ENCODE data around the gene NAMPT.
"Not testable (repeated sequence)": the region's sequence is repeated elsewhere in the genome, so short reads cannot be mapped to it uniquely, and the experiment has no call there.

The NAMPT gene

DNA sequence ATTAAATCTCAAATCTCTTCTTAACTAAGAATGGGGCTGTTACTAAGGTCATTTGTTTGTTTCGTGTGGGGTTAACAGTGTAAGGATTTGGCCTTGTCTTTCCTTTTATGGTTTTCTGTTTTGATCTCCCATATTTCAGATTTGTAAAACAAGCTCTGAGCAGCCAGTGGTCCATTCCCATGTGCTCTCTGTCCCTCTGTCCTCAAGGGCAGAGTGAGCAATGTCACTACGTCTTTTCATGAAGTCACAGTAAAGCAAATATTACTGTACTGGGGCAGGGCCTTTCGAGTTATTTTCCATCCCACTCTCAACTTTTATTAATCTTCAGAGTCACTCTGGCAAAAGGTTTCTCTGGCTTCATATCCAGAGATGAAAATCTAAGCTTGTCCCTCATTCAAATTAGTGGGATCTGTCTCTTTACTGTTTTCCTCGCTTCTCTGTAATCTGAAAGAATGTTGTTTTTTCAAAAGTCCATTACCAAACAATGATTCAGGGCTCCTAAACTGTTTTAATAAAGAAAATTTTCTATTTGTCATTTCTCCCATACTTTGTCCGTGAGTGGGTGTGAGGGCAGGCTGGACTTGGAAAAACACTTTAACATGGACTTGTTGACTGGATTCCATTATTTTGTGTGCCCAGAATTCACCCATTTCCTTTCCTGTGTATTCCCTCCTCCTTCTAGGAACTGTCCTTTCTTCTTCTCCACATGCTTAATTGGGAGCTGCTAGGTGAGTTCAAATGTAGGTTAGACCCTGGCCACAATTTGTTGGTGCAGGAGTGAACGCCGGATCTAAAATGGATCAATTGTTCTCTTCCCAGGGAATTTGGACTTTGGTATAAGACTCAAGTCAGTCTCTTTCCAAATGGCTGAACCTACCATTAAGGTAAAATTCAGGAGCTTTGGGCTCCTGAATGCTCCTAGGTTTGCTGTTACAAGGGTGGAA lies 42.1 kb upstream of the NAMPT start:
- TF ChIP-seq, protein P1, sequence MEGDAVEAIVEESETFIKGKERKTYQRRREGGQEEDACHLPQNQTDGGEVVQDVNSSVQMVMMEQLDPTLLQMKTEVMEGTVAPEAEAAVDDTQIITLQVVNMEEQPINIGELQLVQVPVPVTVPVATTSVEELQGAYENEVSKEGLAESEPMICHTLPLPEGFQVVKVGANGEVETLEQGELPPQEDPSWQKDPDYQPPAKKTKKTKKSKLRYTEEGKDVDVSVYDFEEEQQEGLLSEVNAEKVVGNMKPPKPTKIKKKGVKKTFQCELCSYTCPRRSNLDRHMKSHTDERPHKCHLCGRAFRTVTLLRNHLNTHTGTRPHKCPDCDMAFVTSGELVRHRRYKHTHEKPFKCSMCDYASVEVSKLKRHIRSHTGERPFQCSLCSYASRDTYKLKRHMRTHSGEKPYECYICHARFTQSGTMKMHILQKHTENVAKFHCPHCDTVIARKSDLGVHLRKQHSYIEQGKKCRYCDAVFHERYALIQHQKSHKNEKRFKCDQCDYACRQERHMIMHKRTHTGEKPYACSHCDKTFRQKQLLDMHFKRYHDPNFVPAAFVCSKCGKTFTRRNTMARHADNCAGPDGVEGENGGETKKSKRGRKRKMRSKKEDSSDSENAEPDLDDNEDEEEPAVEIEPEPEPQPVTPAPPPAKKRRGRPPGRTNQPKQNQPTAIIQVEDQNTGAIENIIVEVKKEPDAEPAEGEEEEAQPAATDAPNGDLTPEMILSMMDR (IDR thresholded peaks at IDR 0.05; ENCODE audit: control insufficient read depth, extremely low read depth, insufficient read depth): no peak
- H3K4me3 ChIP-seq (ENCODE audit: low read depth, low read length): no peak overlapping the region
- DNase-seq (ENCODE audit: low read depth): no peak

DNA sequence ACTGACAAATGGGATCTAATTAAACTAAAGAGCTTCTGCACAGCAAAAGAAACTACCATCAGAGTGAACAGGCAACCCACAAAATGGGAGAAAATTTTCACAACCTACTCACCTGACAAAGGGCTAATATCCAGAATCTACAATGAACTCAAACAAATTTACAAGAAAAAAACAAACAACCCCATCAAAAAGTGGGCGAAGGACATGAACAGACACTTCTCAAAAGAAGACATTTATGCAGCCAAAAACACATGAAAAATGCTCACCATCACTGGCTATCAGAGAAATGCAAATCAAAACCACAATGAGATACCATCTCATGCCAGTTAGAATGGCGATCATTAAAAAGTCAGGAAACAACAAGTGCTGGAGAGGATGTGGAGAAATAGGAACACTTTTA lies 39.7 kb upstream of the NAMPT start:
- not testable (repeated sequence) for H3K4me3 ChIP-seq (ENCODE audit: low read depth, low read length); DNase-seq (ENCODE audit: low read depth)

DNA sequence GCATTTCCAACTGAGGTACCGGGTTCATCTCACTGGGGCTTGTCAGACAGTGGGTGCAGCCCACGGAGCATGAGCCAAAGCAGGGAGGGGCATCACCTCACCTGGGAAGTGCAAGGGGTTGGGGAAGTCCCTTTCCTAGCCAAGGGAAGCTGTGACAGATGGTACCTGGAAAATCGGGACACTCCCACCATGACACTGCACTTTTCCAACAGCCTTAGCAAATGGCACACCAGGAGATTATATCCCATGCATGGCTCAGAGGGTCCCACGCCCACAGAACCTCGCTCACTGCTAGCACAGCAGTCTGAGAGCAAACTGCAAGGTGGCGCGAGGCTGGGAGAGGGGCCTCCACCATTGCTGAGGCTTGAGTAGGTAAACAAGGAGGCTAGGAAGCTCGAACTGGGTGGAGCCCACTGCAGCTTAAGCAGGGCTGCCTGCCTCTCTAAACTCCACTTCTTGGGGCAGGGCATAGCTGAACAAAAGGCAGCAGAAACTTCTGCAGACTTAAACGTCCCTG lies 35.5 kb upstream of the NAMPT start:
- H3K4me3 ChIP-seq (ENCODE audit: low read depth, low read length); DNase-seq (ENCODE audit: low read depth): not testable (repeated sequence)

DNA sequence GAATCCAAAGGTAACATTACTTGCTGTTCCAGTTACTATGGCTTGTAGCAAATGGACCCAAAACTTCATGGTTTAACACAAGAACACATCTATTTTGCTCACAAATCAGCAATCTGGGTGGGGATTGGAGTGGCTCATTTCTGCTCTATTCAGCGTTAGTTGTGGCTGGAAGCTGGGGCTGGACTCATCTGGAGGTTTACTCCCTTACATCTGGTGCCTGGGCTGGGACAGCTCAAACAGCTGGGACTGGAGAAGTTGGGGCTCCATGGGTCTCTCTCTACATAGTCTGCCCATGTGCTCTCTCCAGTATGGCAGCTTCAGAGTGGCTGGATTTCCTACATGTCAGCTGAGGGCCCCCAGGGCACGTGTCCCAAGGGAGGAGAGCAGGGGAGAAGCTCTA lies 33.7 kb upstream of the NAMPT start:
- no peak overlapping the region for H3K4me3 ChIP-seq (ENCODE audit: low read depth, low read length)
- TF ChIP-seq, protein P1 (IDR thresholded peaks at IDR 0.05; ENCODE audit: control insufficient read depth, extremely low read depth, insufficient read depth): no peak
- no peak for DNase-seq (ENCODE audit: low read depth)

DNA sequence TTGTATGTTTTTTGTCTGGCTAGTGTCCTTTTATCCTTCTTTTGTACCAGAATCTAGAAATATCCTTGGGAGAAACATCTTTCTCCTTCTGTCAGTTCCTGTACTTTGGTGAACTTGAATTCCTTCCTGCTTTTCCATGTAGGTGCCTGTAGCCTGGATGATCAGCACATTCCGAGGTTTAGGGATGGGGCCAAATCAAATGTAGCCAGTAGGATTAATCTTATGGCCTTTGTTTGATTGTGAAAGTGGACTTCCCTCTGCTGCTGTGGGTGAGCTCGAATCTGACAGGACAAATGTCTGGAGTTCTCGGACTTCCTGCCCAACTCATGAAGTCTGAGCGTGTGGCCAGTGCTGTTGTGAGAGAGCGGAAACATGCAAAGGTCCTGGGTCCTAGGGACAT lies 33.2 kb upstream of the NAMPT start:
- DNase-seq (ENCODE audit: low read depth): no peak
- no peak overlapping the region for H3K4me3 ChIP-seq (ENCODE audit: low read depth, low read length)

DNA sequence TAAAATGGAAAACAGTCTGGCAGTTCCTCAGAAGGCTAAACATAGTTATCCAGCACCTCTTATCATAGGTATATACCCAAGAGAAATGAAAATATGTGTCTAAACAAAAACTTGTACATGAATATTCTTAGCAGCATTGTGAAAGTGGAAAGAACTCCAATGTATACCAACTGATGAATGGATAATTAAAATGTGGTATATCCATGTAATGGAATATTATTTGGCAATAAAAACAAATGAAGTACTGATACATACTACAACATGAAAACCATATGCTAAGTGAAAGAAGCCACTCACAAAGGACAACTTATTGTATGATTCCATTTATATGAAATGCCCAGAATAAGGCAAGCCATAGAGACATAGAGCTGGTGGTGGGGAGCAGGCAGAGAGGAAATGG lies 32.2 kb upstream of the NAMPT start:
- TF ChIP-seq, protein P1 (IDR thresholded peaks at IDR 0.05; ENCODE audit: control insufficient read depth, extremely low read depth, insufficient read depth): no peak
- DNase-seq (ENCODE audit: low read depth): no peak
- no peak overlapping the region for H3K4me3 ChIP-seq (ENCODE audit: low read depth, low read length)

More for the DNA sequence above, 33.2 kb upstream of the NAMPT start:
- TF ChIP-seq, protein P1 (IDR thresholded peaks at IDR 0.05; ENCODE audit: control insufficient read depth, extremely low read depth, insufficient read depth): no peak

DNA sequence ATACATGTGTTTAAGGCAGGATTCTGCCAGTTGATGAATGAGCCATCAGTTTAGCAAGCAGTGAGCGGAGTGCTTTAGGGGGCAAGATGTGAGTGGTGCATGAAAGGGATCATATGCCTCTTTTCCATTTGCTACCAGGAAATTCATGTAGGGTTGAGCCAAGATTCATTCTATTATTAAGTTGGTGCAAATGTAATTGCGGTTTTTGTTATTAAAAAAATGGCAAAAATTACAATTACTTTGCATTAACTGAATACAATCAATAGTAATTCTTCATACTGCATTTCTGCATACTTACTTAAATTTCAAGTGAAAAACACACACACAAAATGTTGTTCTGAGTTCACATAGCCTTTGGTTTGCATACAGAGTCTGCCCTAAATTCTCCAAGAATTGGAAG lies 30.1 kb upstream of the NAMPT start:
- no peak for DNase-seq (ENCODE audit: low read depth)
- TF ChIP-seq, protein P1 (IDR thresholded peaks at IDR 0.05; ENCODE audit: control insufficient read depth, extremely low read depth, insufficient read depth): no peak
- H3K4me3 ChIP-seq (ENCODE audit: low read depth, low read length): no peak overlapping the region

DNA sequence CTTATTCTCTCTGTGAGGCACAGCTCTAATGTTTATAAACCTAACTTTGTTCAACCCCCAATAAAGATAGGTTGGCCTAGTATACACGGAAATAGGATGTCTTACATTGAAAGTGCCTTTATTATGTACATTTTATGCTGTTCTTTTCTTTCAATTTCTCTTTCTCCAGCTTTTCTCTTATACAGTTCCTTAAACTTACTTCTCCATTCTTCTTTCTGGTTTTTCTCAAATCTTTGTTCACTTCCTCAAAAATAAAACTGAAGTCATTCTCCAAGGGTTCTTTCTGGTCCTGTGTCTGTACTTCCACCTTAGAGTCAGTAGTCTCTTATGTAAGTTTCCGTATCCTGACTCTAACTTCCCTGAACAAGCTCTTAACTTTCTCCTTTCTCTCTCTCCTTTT lies 29.2 kb upstream of the NAMPT start:
- no peak overlapping the region for H3K4me3 ChIP-seq (ENCODE audit: low read depth, low read length)
- DNase-seq (ENCODE audit: low read depth): no peak
- TF ChIP-seq, protein P1 (IDR thresholded peaks at IDR 0.05; ENCODE audit: control insufficient read depth, extremely low read depth, insufficient read depth): no peak

Data from LNCaP clone FGC (cell line).